Astrocyte (in vitro differentiated cells and primary cell): ENCODE data around the gene ANKMY2.

Experiments
- CTCF ChIP-seq: IDR thresholded peaks from 2 replicates; pipeline ENCODE4 v1.5.1; 2011; ENCODE audit warnings: low read depth, mild to moderate bottlenecking, inconsistent platforms, low read length, moderate library complexity; ENCODE audit not compliant: insufficient read depth
- EZH2 ChIP-seq: IDR thresholded peaks from 2 replicates; pipeline ENCODE4 v1.6.1; 2012; ENCODE audit warnings: mild to moderate bottlenecking, low read length, inconsistent platforms; ENCODE audit not compliant: insufficient read depth

GRCh38 chr7:16564909-16565426 lies 80.6 kb downstream of the ANKMY2 start:
- peak; percentile 68 for TF ChIP-seq CTCF
- TF ChIP-seq EZH2: no peak
